Upper lobe of left lung (tissue), 6 donors: ENCODE measurements around the gene NOL6. TPM values are rescaled to one million over a fixed set of nuclear protein-coding genes. Genes with fewer than 3 reads are reported as not detected.

Experiments used
- ATAC-seq, 2 donors: fragments of 200-7000 bp; cut with Tn5 transposase; one replicate each; pipeline ENCODE4 v1.9.1; 2022; ENCODE audit warnings: mild to moderate bottlenecking in 2 of 2, moderate library complexity in 2 of 2; ENCODE audit not compliant: low FRiP score in 2 of 2
- DNase-seq, 2 donors: peaks; one replicate each; pipeline ENCODE4 v3.0.0-alpha.2; 2019 to 2020
- H3K27ac ChIP-seq, 4 donors: fragments of 200-600 bp; sonication (generic); one replicate each; pipeline ENCODE4 v1.5.1; 2016 to 2019
- H3K27me3 ChIP-seq, 4 donors: fragments of 200-600 bp; sonication (generic); one replicate each; pipeline ENCODE4 v1.5.1; 2017 to 2019
- H3K36me3 ChIP-seq, 4 donors: fragments of 200-600 bp; sonication (generic); one replicate each; pipeline ENCODE4 v1.5.1; 2016 to 2019
- H3K4me1 ChIP-seq, 4 donors: fragments of 200-600 bp; sonication (generic); one replicate each; pipeline ENCODE4 v1.5.1; 2018 to 2019
- H3K4me3 ChIP-seq, 4 donors: fragments of 200-600 bp; sonication (generic); one replicate each; pipeline ENCODE4 v1.5.1; 2017 to 2019; ENCODE audit warnings: mild to moderate bottlenecking in 2 of 4, moderate library complexity in 1 of 4
- H3K9me3 ChIP-seq, 4 donors: fragments of 200-600 bp; sonication (generic); one replicate each; pipeline ENCODE4 v1.5.1; 2018 to 2019
- CTCF ChIP-seq, 6 experiments: fragments of 450-650 bp in 4 of 6; fragments of 200-600 bp in 2 of 6; sonication (generic) in 2 of 6; IDR thresholded peaks; one replicate each; pipeline ENCODE4 v1.5.1; 2016 to 2019; ENCODE audit warnings: antibody characterized with exemption in 6 of 6
- EP300 ChIP-seq, 4 donors: sonication (generic); formaldehyde crosslinking; IDR thresholded peaks; one replicate each; pipeline ENCODE4 v1.5.1; 2017; ENCODE audit warnings: antibody characterized with exemption in 4 of 4, control low read depth in 2 of 4
- POLR2A ChIP-seq, 4 donors: fragments of 450-650 bp; IDR thresholded peaks; one replicate each; pipeline ENCODE4 v1.5.1; 2016 to 2017; ENCODE audit warnings: antibody characterized with exemption in 4 of 4, mild to moderate bottlenecking in 2 of 4
- POLR2AphosphoS5 ChIP-seq, 2 donors: sonication (generic); formaldehyde crosslinking; IDR thresholded peaks; one replicate each; pipeline ENCODE4 v1.5.1; 2017; ENCODE audit warnings: antibody characterized with exemption in 2 of 2
- WGBS, 2 donors: methylation state at CpG; one replicate each; pipeline ENCODE4 v1.1.5; 2017 to 2018; 5-methylcytosine and 5-hydroxymethylcytosine counted together
- total RNA-seq, 6 donors: library from RNA; depleted of rRNA in 4 of 6; stranded (reverse); fragments of >200 nt in 4 of 6; gene quantifications; one replicate each; pipeline versions ENCODE4 v1.1.0 to v1.2.1, GENCODE V29; 2016 to 2021
- donor health status: DM: no; HTN: no; CAD: no; lungs with moderate emphysema.
- donor health status: DM: no; HTN: yes; CAD: no; lungs with severe emphysema.

NOL6 gene
- total RNA-seq, 6 donors from 2014 or later = 17.8 to 47.6 (median 31.9) TPM

- DNase-seq (no peak), ATAC-seq (no peak)
- TF ChIP-seq POLR2AphosphoS5 (IDR thresholded peaks at IDR 0.05) (no peak), POLR2A (IDR thresholded peaks at IDR 0.05) (no peak), EP300 (IDR thresholded peaks at IDR 0.05) (no peak), CTCF (IDR thresholded peaks at IDR 0.05) (no peak)
- H3K4me3 ChIP-seq = no peak overlapping the region
- H3K36me3 ChIP-seq = peaks cover 54 to 96% (median 87%) of the 10 kb centered on the region in 4 donors
- no peaks in the 10 kb centered on the region for H3K9me3 ChIP-seq
- H3K4me1 ChIP-seq = no peaks in the 10 kb centered on the region
- WGBS, 2 donors = 93 to 96% methylated on average over 8 to 9 of the region's 9 CpGs
- no peak overlapping the region for H3K27ac ChIP-seq
- H3K27me3 ChIP-seq = no peaks in the 10 kb centered on the region
These were observed 8.6 kb downstream of the NOL6 start for GRCh38 chr9:33465096-33465495.

- no peaks in the 10 kb centered on the region for H3K9me3 ChIP-seq
- TF ChIP-seq POLR2A (IDR thresholded peaks at IDR 0.05) = no peak
- H3K4me1 ChIP-seq = no peaks in the 10 kb centered on the region
- H3K27me3 ChIP-seq = no peaks in the 10 kb centered on the region
- H3K36me3 ChIP-seq = peaks cover 48 to 87% (median 77%) of the 10 kb centered on the region in 4 donors
- H3K27ac ChIP-seq = no peak overlapping the region
- DNase-seq (no peak), ATAC-seq (no peak)
- H3K4me3 ChIP-seq = no peak overlapping the region
- whole genome bisulfite sequencing, 2 donors = 91 to 92% methylated on average over 10 to 14 of the region's 14 CpGs
These were observed 9.6 kb downstream of the NOL6 start for GRCh38 chr9:33464045-33464636.

GRCh38 chr9:33463151-33463550 is 10.6 kb downstream of the NOL6 start:
- ATAC-seq = no peak
- no peak for DNase-seq
- H3K27ac ChIP-seq = no peak overlapping the region
- WGBS, 2 donors = 96 to 97% methylated on average over 15 of the region's 15 CpGs
- no peaks in the 10 kb centered on the region for H3K27me3 ChIP-seq
- H3K4me3 ChIP-seq = no peak overlapping the region
- no peaks in the 10 kb centered on the region for H3K4me1 ChIP-seq
- no peaks in the 10 kb centered on the region for H3K9me3 ChIP-seq
- TF ChIP-seq EP300 (IDR thresholded peaks at IDR 0.05) = no peak
- TF ChIP-seq POLR2AphosphoS5 (IDR thresholded peaks at IDR 0.05) = no peak
- no peak for TF ChIP-seq POLR2A (IDR thresholded peaks at IDR 0.05)
- TF ChIP-seq CTCF (IDR thresholded peaks at IDR 0.05) = no peak
- H3K36me3 ChIP-seq = peaks cover 41 to 77% (median 67%) of the 10 kb centered on the region in 4 donors

- H3K36me3 ChIP-seq = peaks cover 37 to 60% (median 51%) of the 10 kb centered on the region in 4 donors
- WGBS, 2 donors = 66 to 90% methylated on average over 3 of the region's 3 CpGs
- DNase-seq (no peak), ATAC-seq (no peak)
- H3K9me3 ChIP-seq = no peaks in the 10 kb centered on the region
- TF ChIP-seq POLR2A (IDR thresholded peaks at IDR 0.05) (no peak), POLR2AphosphoS5 (IDR thresholded peaks at IDR 0.05) (no peak), CTCF (IDR thresholded peaks at IDR 0.05) (no peak), EP300 (IDR thresholded peaks at IDR 0.05) (no peak)
- H3K4me1 ChIP-seq = peaks cover 0 to 2% (median 0%) of the 10 kb centered on the region in 4 donors
- H3K27ac ChIP-seq = no peak overlapping the region
- no peaks in the 10 kb centered on the region for H3K27me3 ChIP-seq
- H3K4me3 ChIP-seq = no peak overlapping the region
These were observed 12.2 kb downstream of the NOL6 start for GRCh38 chr9:33461492-33461891.

GRCh38 chr9:33460854-33461253 is 12.9 kb downstream of the NOL6 start:
- WGBS, 2 donors = 90 to 93% methylated on average over 10 of the region's 10 CpGs
- Histone ChIP-seq H3K4me3 (no peak overlapping the region), H3K4me1 (peaks cover 0 to 5% (median 0%) of the 10 kb centered on the region in 4 donors), H3K9me3 (no peaks in the 10 kb centered on the region), H3K27ac (no peak overlapping the region), H3K27me3 (no peaks in the 10 kb centered on the region), H3K36me3 (peaks cover 31 to 54% (median 44%) of the 10 kb centered on the region in 4 donors)
- no peak for DNase-seq
- TF ChIP-seq EP300 (IDR thresholded peaks at IDR 0.05) = no peak
- TF ChIP-seq CTCF (IDR thresholded peaks at IDR 0.05) = no peak
- TF ChIP-seq POLR2AphosphoS5 (IDR thresholded peaks at IDR 0.05) = no peak
- no peak for TF ChIP-seq POLR2A (IDR thresholded peaks at IDR 0.05)
- no peak for ATAC-seq
